Lung microvascular endothelial cell (primary cell): Measurements from ENCODE around the gene HNRNPL. TPM values are rescaled to one million over a fixed set of nuclear protein-coding genes. Genes with fewer than 3 reads are reported as not detected.
A peak's percentile ranks its signal among the peaks of the same experiment; 100 is the strongest.
"Not testable (repeated sequence)": the region's sequence is repeated elsewhere in the genome, so short reads cannot be mapped to it uniquely, and the experiment has no call there.

Source experiments
- DNase-seq, 2 donors: peaks; one replicate each; pipeline versions ENCODE4 v3.0.0 to v3.0.0-alpha.2; 2010; ENCODE audit warnings: low read depth in 2 of 2
- total RNA-seq: library from RNA; depleted of rRNA; stranded (reverse); fragments of >200 nt; gene quantifications from 2 replicates; pipeline ENCODE4 v1.2.1, GENCODE V29; 2014

Gene HNRNPL
- total RNA-seq, 1 donor from 2014 or later = 204 TPM

- no peak for DNase-seq
Measured at GRCh38 chr19:38803543-38803942, 46.2 kb downstream of the HNRNPL start.

- DNase-seq = no peak
Measured at GRCh38 chr19:38801359-38802095, 48.3 kb downstream of the HNRNPL start.

GRCh38 chr19:38800577-38801347 is 49.0 kb downstream of the HNRNPL start:
- DNase-seq = no peak

GRCh38 chr19:38799104-38799503 is 50.7 kb downstream of the HNRNPL start:
- no peak for DNase-seq

GRCh38 chr19:38797781-38798180 is 52.0 kb downstream of the HNRNPL start:
- not testable (repeated sequence) for DNase-seq

GRCh38 chr19:38796154-38796553 is 53.6 kb downstream of the HNRNPL start:
- DNase-seq = no peak

GRCh38 chr19:38795549-38795948 is 54.2 kb downstream of the HNRNPL start:
- DNase-seq = no peak

- no peak for DNase-seq
Measured at GRCh38 chr19:38793671-38794070, 56.1 kb downstream of the HNRNPL start.

- peak; percentile 43 to 62 for DNase-seq
Measured at GRCh38 chr19:38793177-38793576, 56.6 kb downstream of the HNRNPL start.

GRCh38 chr19:38792250-38793111 is 57.3 kb downstream of the HNRNPL start:
- peak; percentile 30 to 48 for DNase-seq

- DNase-seq = not testable (repeated sequence)
Measured at GRCh38 chr19:38791451-38792064, 58.2 kb downstream of the HNRNPL start.

GRCh38 chr19:38790507-38791403 is 59.0 kb downstream of the HNRNPL start:
- DNase-seq = not testable (repeated sequence)

- no peak for DNase-seq
Measured at GRCh38 chr19:38788478-38789243, 61.1 kb downstream of the HNRNPL start, which contains the start of gene LGALS7B. LGALS7B (plus strand) TSS chr19:38789200; CDS start chr19:38789227, 27 bp downstream.

GRCh38 chr19:38786572-38787265 is 63.1 kb downstream of the HNRNPL start:
- DNase-seq = no peak

Other genes starting within 250 kb of the HNRNPL start
- not detected in 2 replicates for gene MAP4K1, start 232.0 kb downstream of the HNRNPL start, total RNA-seq
- gene EIF3K, start 230.8 kb downstream of the HNRNPL start, total RNA-seq = 260 and 318 TPM in 2 replicates
- 131 and 136 TPM in 2 replicates for gene ACTN4, start 202.3 kb downstream of the HNRNPL start, total RNA-seq
- under 0.01 TPM in 2 replicates for gene CAPN12, start 105.5 kb downstream of the HNRNPL start, total RNA-seq
- not detected in 2 replicates for gene LGALS7, start 76.5 kb downstream of the HNRNPL start, total RNA-seq
- not detected in 2 replicates for gene LGALS7B, start 60.8 kb downstream of the HNRNPL start, total RNA-seq
- not detected in 2 replicates for gene LGALS4, start 37.0 kb downstream of the HNRNPL start, total RNA-seq
- gene ECH1, start 18.2 kb downstream of the HNRNPL start, total RNA-seq = 49.0 and 49.7 TPM in 2 replicates
- 6.1 and 11.7 TPM in 2 replicates for gene RINL, start 28.3 kb upstream of the HNRNPL start, total RNA-seq
- 63.2 and 105 TPM in 2 replicates for gene SIRT2, start 49.6 kb upstream of the HNRNPL start, total RNA-seq
- 7.6 and 11.3 TPM in 2 replicates for gene NFKBIB, start 50.0 kb upstream of the HNRNPL start, total RNA-seq
- gene CCER2, start 62.2 kb upstream of the HNRNPL start, total RNA-seq = not detected in 2 replicates
- 16.5 and 19.2 TPM in 2 replicates for gene SARS2, start 80.8 kb upstream of the HNRNPL start, total RNA-seq
- gene MRPS12, start 81.0 kb upstream of the HNRNPL start, total RNA-seq = 36.4 and 41.9 TPM in 2 replicates
- gene FBXO17, start 125.8 kb upstream of the HNRNPL start, total RNA-seq = 17.0 and 20.0 TPM in 2 replicates
- gene FBXO27, start 182.6 kb upstream of the HNRNPL start, total RNA-seq = 0.44 and 0.79 TPM in 2 replicates
- gene ACP7, start 234.4 kb upstream of the HNRNPL start, total RNA-seq = not detected in 2 replicates